ENCODE measurements around the gene PRKCH.

PRKCH gene

DNA sequence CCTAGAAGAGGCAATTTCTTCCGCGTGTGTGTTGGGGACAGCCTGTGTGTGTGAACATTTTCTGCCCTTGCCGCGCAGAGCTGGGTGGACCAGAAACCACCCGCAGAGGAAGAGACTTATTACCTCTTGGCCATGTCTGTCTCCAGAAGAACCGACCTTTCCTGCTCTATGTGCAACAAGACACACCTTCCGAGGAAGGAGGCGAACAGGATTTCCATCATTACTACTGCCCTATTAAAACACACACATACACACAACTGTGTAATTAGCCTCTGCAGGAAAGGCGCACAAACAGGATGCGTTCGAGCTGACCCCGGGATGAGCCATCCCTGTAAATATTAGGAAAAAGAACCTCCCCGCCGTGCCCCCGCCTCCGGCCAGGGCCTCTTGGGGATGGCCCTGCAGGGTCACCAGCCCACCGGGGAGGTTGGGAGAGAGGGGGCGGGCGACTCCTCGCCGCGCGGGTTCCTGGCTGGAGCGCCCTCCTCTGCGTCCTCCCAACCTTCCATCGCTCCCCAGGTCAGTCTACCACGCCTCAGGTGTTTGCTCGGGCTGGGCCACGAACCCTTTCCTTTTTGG, 484 bp upstream of the PRKCH start:
- TF ChIP-seq ZFX (IDR thresholded peaks at IDR 0.05; ENCODE audit: borderline replicate concordance) (no peak), CTCF (IDR thresholded peaks at IDR 0.05) (no peak)
- H3K27ac ChIP-seq, result peak overlapping the region; percentile 33; the same call in 1 of the 2 replicates

- no peak overlapping the region for H3K27ac ChIP-seq
- TF ChIP-seq ZFX (IDR thresholded peaks at IDR 0.05; ENCODE audit: borderline replicate concordance) (no peak), CTCF (IDR thresholded peaks at IDR 0.05) (no peak)
Observed at GRCh38 chr14:61322011-61322798, 826 bp downstream of the PRKCH start.

- no peak for TF ChIP-seq ZFX (IDR thresholded peaks at IDR 0.05; ENCODE audit: borderline replicate concordance)
- no peak for TF ChIP-seq CTCF (IDR thresholded peaks at IDR 0.05)
- no peak overlapping the region for H3K27ac ChIP-seq
Observed at GRCh38 chr14:61322799-61323290, 1.5 kb downstream of the PRKCH start.

GRCh38 chr14:61323970-61324369, 2.6 kb downstream of the PRKCH start:
- TF ChIP-seq CTCF (IDR thresholded peaks at IDR 0.05) (no peak), ZFX (IDR thresholded peaks at IDR 0.05; ENCODE audit: borderline replicate concordance) (no peak)
- no peak overlapping the region for H3K27ac ChIP-seq

- no peak overlapping the region for H3K27ac ChIP-seq
- TF ChIP-seq ZFX (IDR thresholded peaks at IDR 0.05; ENCODE audit: borderline replicate concordance), result no peak
- no peak for TF ChIP-seq CTCF (IDR thresholded peaks at IDR 0.05)
Observed at GRCh38 chr14:61325166-61325565, 3.8 kb downstream of the PRKCH start.

- H3K27ac ChIP-seq, result no peak overlapping the region
- no peak for TF ChIP-seq CTCF (IDR thresholded peaks at IDR 0.05)
- TF ChIP-seq ZFX (IDR thresholded peaks at IDR 0.05; ENCODE audit: borderline replicate concordance), result no peak
Observed at GRCh38 chr14:61326146-61326545, 4.8 kb downstream of the PRKCH start.

DNA sequence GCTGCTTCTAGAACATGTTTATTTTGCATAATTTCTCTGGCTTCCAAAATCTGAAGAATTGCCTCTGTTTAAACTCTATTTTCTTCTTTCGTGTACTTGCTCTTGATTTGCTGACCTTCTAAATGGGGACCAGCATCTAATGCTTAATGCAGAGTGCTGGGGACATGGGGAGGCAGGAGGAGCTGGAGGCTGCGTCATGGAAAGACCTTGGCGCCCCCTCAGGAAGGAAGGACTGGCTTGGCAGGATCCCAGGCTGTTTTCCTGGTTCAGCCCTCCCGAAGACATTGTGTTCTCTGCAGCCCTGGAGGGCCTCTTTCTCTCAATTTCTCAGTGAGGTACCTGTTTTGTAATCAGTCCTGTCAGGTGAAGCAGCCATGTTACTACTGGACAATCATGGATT, 5.5 kb downstream of the PRKCH start:
- TF ChIP-seq ZFX (IDR thresholded peaks at IDR 0.05; ENCODE audit: borderline replicate concordance) (no peak), CTCF (IDR thresholded peaks at IDR 0.05) (no peak)
- H3K27ac ChIP-seq, result no peak overlapping the region

All from 22Rv1 (cell line).